Sigmoid colon (tissue), 7 donors: ENCODE measurements around the gene SERPINA4. TPM values are rescaled to one million over a fixed set of nuclear protein-coding genes. Genes with fewer than 3 reads are reported as not detected.

Experiments
- DNase-seq: peaks from one replicate; pipeline ENCODE4 v3.0.0-alpha.2; 2019
- H3K27ac ChIP-seq, 4 donors: fragments of 200-600 bp; sonication (generic); one replicate each; pipeline ENCODE4 v1.5.1; 2016 to 2019; ENCODE audit warnings: mild to moderate bottlenecking in 1 of 4
- H3K27me3 ChIP-seq, 3 donors: fragments of 200-600 bp; sonication (generic); one replicate each; pipeline ENCODE4 v1.5.1; 2019; ENCODE audit warnings: mild to moderate bottlenecking in 1 of 3
- H3K36me3 ChIP-seq, 4 donors: fragments of 200-600 bp; sonication (generic); one replicate each; pipeline ENCODE4 v1.5.1; 2016 to 2019
- H3K4me1 ChIP-seq, 4 donors: fragments of 200-600 bp; sonication (generic); one replicate each; pipeline ENCODE4 v1.5.1; 2017 to 2019
- H3K4me3 ChIP-seq, 4 donors: fragments of 200-600 bp; sonication (generic); one replicate each; pipeline ENCODE4 v1.5.1; 2017 to 2019; ENCODE audit warnings: mild to moderate bottlenecking in 2 of 4, moderate library complexity in 1 of 4
- H3K9me3 ChIP-seq, 4 donors: fragments of 200-600 bp in 3 of 4; sonication (generic) in 3 of 4; one replicate each; pipeline versions ENCODE4 v1.5.1 to v1.6.1; 2013 to 2019
- EP300 ChIP-seq, 4 donors: sonication (generic); formaldehyde crosslinking; IDR thresholded peaks; one replicate each; pipeline ENCODE4 v1.6.1; 2017; ENCODE audit warnings: antibody characterized with exemption in 4 of 4
- POLR2A ChIP-seq, 2 donors: fragments of 450-650 bp; IDR thresholded peaks; one replicate each; pipeline ENCODE4 v1.6.1; 2016; ENCODE audit warnings: antibody characterized with exemption in 2 of 2, mild to moderate bottlenecking in 2 of 2, moderate library complexity in 2 of 2
- POLR2AphosphoS5 ChIP-seq, 4 donors: sonication (generic); formaldehyde crosslinking; IDR thresholded peaks; one replicate each; pipeline ENCODE4 v1.6.1; 2017; ENCODE audit warnings: antibody characterized with exemption in 4 of 4
- WGBS, 2 donors: extraction: QIAGEN DNeasy Blood & Tissue Kit; methylation state at CpG; one replicate each; pipeline ENCODE4 v1.1.7; 2013; 5-methylcytosine and 5-hydroxymethylcytosine counted together
- intact Hi-C: fragments of 100-400 bp; cut with DNase I; formaldehyde crosslinking; loops from one replicate; pipeline ENCODE4 v1.15.1; 2023
- polyA plus RNA-seq, 3 donors: library from polyadenylated mRNA; stranded (reverse); fragments of 200-250 nt; gene quantifications; one replicate each; pipeline ENCODE4 v1.2.3, GENCODE V29; 2013
- total RNA-seq, 4 donors: library from RNA; depleted of rRNA; stranded (reverse); fragments of >200 nt; gene quantifications; one replicate each; pipeline ENCODE4 v1.1.0, GENCODE V29; 2016
- TF ChIP-seq, protein P1 (sequence below), 4 experiments: fragments of 450-650 bp in 3 of 4; fragments of 200-600 bp in 1 of 4; IDR thresholded peaks; one replicate each; pipeline ENCODE4 v1.5.1; 2016 to 2019; ENCODE audit warnings: antibody characterized with exemption in 4 of 4, mild to moderate bottlenecking in 3 of 4, moderate library complexity in 2 of 4
- donor health status: healthy with polysubstance abuse.
- donor health status: Bipolar disorder and iron deficiency.
- donor health status: healthy.

The SERPINA4 gene
- total and polyA plus RNA-seq, 7 donors: not detected

DNA sequence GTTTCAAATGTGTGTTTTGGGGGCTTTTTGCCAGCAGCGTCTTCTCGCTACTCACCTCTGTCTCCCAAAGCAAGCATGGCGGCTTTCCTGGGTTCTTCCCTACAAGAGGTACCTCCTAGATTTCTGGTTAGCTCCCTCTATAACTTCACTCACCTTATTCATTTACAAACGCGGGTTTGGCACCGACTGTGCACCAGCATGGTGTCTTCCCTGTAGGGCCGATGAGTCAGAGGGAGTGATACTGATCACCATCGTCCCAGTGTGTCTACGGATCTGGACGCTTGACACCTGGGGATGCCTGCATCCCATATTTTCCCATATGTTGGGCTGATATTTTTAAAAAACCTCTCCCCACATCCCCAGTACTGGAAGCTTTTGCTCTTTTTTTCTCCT lies 44.0 kb upstream of the SERPINA4 start:
- H3K4me1 ChIP-seq: no peaks in the 10 kb centered on the region
- no peak overlapping the region for H3K27ac ChIP-seq
- 76 to 79% methylated on average over 10 of the region's 10 CpGs for WGBS, 2 donors
- DNase-seq: no peak
- intact Hi-C loops: no loop called here
- H3K36me3 ChIP-seq: no peaks in the 10 kb centered on the region
- H3K9me3 ChIP-seq: no peaks in the 10 kb centered on the region
- TF ChIP-seq EP300 (IDR thresholded peaks at IDR 0.05) (no peak), POLR2AphosphoS5 (IDR thresholded peaks at IDR 0.05) (no peak), POLR2A (IDR thresholded peaks at IDR 0.05) (no peak)
- TF ChIP-seq, protein P1, sequence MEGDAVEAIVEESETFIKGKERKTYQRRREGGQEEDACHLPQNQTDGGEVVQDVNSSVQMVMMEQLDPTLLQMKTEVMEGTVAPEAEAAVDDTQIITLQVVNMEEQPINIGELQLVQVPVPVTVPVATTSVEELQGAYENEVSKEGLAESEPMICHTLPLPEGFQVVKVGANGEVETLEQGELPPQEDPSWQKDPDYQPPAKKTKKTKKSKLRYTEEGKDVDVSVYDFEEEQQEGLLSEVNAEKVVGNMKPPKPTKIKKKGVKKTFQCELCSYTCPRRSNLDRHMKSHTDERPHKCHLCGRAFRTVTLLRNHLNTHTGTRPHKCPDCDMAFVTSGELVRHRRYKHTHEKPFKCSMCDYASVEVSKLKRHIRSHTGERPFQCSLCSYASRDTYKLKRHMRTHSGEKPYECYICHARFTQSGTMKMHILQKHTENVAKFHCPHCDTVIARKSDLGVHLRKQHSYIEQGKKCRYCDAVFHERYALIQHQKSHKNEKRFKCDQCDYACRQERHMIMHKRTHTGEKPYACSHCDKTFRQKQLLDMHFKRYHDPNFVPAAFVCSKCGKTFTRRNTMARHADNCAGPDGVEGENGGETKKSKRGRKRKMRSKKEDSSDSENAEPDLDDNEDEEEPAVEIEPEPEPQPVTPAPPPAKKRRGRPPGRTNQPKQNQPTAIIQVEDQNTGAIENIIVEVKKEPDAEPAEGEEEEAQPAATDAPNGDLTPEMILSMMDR (IDR thresholded peaks at IDR 0.05): no peak
- H3K4me3 ChIP-seq: no peak overlapping the region
- H3K27me3 ChIP-seq: peaks cover 0 to 7% (median 0%) of the 10 kb centered on the region in 3 donors

DNA sequence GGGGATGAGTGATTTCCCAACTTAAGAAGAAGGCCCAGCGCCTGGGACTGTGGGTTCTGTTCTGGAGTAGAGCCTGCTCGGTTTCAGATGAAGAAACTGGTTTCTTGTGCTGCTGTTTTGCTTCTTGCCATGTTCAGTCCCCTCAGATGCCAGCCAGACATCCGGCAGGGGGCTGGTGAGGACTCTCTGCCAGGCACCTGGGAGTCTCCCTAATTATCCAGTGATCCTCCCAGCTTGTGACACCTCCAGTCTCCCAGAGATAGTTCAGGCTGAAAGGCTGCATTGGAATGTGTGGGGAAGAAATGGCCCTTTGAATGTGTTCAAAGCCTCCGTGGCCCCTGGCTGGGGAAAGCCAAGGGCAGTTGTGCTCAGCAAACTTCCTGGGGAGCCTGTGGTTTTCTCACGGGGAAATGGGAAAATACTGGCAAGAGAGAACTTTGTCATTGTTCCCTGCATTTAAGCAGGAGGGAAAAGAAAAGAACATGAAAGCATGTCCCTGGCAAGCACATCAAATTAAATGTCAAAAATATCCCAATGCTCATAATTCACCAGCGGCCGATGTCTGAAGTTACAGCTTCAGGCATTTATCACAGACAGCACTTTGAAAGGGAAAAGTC lies 43.5 kb upstream of the SERPINA4 start:
- H3K4me1 ChIP-seq: no peaks in the 10 kb centered on the region
- intact Hi-C loops: no loop called here
- no peak for DNase-seq
- H3K36me3 ChIP-seq: no peaks in the 10 kb centered on the region
- H3K27ac ChIP-seq: no peak overlapping the region
- H3K4me3 ChIP-seq: no peak overlapping the region
- TF ChIP-seq, protein P1 (IDR thresholded peaks at IDR 0.05): no peak
- TF ChIP-seq POLR2AphosphoS5 (IDR thresholded peaks at IDR 0.05) (peak in 1 of 4 donors; percentile 57), POLR2A (IDR thresholded peaks at IDR 0.05) (no peak)
- H3K27me3 ChIP-seq: peaks cover 0 to 7% (median 0%) of the 10 kb centered on the region in 3 donors
- H3K9me3 ChIP-seq: no peaks in the 10 kb centered on the region
- WGBS, 2 donors: 55 to 58% methylated on average over 7 of the region's 7 CpGs

DNA sequence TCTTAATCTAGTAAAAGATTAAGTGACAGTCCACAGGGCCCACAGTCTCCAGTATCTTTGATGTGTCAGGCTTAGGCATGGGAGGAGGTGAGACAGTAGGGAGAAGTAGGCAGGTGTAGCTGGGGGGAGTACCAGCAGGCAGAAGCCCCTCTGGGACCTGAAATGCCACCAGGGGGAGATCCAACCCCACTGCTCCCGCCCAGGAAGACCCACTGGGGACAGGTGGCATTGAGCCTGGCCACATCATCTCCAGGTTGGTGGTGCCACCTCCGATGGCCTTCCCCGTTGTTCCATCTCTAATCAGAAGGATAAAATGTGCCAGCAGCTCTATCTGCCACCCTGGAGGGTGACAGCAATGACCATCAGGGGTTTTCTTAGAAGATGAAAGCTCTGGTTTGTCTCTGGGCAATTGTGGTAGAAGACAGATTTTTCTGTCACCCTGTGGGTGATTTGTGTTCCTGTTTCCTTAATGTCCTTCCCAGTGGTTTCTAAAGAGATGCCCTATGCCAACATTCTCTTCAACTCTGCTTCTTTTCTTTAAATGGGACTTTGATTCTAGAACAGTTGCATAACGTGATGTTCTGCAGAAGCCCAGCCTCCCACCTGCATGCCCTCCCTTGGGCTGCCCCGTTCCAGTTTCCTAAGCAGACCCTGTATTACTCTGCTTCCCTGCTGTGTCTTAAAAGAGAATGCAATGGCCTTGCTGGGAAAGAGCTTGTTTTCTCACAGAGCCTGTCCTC lies 39.7 kb upstream of the SERPINA4 start:
- intact Hi-C loops: no loop called here
- no peaks in the 10 kb centered on the region for H3K4me1 ChIP-seq
- no peak for DNase-seq
- H3K27ac ChIP-seq: no peak overlapping the region
- TF ChIP-seq POLR2A (IDR thresholded peaks at IDR 0.05): no peak
- no peak for TF ChIP-seq EP300 (IDR thresholded peaks at IDR 0.05)
- TF ChIP-seq POLR2AphosphoS5 (IDR thresholded peaks at IDR 0.05): no peak
- TF ChIP-seq, protein P1 (IDR thresholded peaks at IDR 0.05): no peak
- WGBS, 2 donors: 52 to 56% methylated on average over 5 of the region's 5 CpGs
- no peak overlapping the region for H3K4me3 ChIP-seq
- H3K36me3 ChIP-seq: no peaks in the 10 kb centered on the region
- no peaks in the 10 kb centered on the region for H3K9me3 ChIP-seq
- H3K27me3 ChIP-seq: no peaks in the 10 kb centered on the region

DNA sequence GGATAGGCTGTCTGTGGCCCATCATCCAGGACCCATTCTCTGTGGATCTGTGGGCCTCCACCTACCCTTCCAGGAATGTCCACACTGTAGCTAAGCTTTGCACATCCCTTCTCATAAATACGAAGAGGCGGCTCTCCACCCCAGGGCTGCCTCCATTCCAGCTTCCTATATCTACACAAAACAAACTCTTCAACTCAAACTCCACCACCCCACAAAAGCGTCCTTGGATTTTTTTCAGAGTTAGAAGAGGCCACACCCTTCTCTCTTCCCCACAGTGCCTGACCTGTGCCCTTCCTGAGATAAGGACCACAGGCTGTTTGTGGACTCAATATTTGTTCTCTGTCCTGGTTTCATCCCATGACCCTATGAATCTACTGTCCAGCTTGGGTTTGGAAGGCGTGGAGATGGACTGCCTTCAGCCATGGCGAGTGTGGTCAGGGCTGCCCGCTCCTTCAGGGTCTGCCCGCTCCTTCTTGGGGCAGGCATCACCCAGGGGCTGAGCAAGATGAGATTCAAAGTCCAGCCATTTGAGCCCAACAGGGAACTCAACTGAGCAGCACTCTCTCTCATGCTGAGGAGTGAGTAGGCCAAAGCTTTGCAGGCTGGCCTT lies 39.0 kb upstream of the SERPINA4 start:
- DNase-seq: no peak
- Histone ChIP-seq H3K27me3 (no peaks in the 10 kb centered on the region), H3K4me3 (no peak overlapping the region), H3K4me1 (no peaks in the 10 kb centered on the region), H3K36me3 (no peaks in the 10 kb centered on the region), H3K9me3 (no peaks in the 10 kb centered on the region), H3K27ac (no peak overlapping the region)
- no peak for TF ChIP-seq POLR2A (IDR thresholded peaks at IDR 0.05)
- no peak for TF ChIP-seq EP300 (IDR thresholded peaks at IDR 0.05)
- TF ChIP-seq, protein P1 (IDR thresholded peaks at IDR 0.05): no peak
- TF ChIP-seq POLR2AphosphoS5 (IDR thresholded peaks at IDR 0.05): no peak
- WGBS, 2 donors: 66 to 86% methylated on average over 7 of the region's 7 CpGs
- intact Hi-C loops: no loop called here
